ENCODE results near the gene DVL2.
"Not testable (repeated sequence)": the region's sequence is repeated elsewhere in the genome, so short reads cannot be mapped to it uniquely, and the experiment has no call there.

DNA sequence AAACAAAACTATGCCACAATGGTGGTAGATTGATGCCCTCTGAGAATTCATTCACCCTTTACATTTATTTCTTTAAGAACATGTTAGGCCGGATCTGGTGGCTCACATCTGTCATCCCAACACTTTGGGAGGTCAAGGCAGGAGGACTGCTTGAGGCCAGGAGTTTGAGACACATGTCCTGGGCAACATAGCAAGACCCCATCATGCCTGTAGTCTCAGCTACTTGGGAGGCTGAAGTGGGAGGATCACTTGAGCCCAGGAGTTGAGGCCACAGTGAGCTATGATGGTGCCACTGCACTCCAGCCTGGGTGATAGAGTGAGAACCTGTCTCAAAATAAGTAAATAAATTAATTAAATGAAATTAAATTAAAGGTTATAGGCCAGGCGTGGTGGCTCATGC, 52.2 kb downstream of the DVL2 start:
- not testable (repeated sequence) for TF ChIP-seq EZH2 (IDR thresholded peaks at IDR 0.05; ENCODE audit: insufficient read depth, low read length)
- TF ChIP-seq, protein P1, sequence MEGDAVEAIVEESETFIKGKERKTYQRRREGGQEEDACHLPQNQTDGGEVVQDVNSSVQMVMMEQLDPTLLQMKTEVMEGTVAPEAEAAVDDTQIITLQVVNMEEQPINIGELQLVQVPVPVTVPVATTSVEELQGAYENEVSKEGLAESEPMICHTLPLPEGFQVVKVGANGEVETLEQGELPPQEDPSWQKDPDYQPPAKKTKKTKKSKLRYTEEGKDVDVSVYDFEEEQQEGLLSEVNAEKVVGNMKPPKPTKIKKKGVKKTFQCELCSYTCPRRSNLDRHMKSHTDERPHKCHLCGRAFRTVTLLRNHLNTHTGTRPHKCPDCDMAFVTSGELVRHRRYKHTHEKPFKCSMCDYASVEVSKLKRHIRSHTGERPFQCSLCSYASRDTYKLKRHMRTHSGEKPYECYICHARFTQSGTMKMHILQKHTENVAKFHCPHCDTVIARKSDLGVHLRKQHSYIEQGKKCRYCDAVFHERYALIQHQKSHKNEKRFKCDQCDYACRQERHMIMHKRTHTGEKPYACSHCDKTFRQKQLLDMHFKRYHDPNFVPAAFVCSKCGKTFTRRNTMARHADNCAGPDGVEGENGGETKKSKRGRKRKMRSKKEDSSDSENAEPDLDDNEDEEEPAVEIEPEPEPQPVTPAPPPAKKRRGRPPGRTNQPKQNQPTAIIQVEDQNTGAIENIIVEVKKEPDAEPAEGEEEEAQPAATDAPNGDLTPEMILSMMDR (IDR thresholded peaks at IDR 0.05; ENCODE audit: insufficient read depth, low read depth, low read length), result not testable (repeated sequence)

Measured in astrocyte (in vitro differentiated cells and primary cell).